Brain microvascular endothelial cell (primary cell): ENCODE data around the gene GPR155.

ENCODE experiments used
- DNase-seq: peaks from one replicate; pipeline ENCODE4 v3.0.0-alpha.2; 2020
- H3K27ac ChIP-seq: fragments of 250-450 bp; sonication (Bioruptor Pico); 2 replicates; pipeline ENCODE4 v1.5.1; 2020; ENCODE audit warnings: mild to moderate bottlenecking, moderate library complexity
- H3K27me3 ChIP-seq: fragments of 250-450 bp; sonication (Bioruptor Pico); replicated peaks from 2 replicates; pipeline ENCODE4 v1.5.1; 2020; ENCODE audit warnings: mild to moderate bottlenecking
- H3K36me3 ChIP-seq: fragments of 250-450 bp; sonication (Bioruptor Pico); replicated peaks from 2 replicates; pipeline ENCODE4 v1.5.1; 2020; ENCODE audit warnings: mild to moderate bottlenecking
- H3K4me3 ChIP-seq: 2 replicates; pipeline ENCODE4 v1.5.1; 2011; ENCODE audit warnings: low read depth, mild to moderate bottlenecking, control low read depth, low read length, moderate library complexity
- in situ Hi-C: cut with HindIII; loops from 2 replicates; pipeline ENCODE4 v1.10.0; 2017; ENCODE audit warnings: low sequenced_read_pairs, low pct_ligation_motif_present
- TF ChIP-seq, protein P1 (sequence below): IDR thresholded peaks from 2 replicates; pipeline ENCODE4 v1.5.1; 2011; ENCODE audit warnings: low read depth, mild to moderate bottlenecking, moderate library complexity, low read length, control low read depth, inconsistent platforms; ENCODE audit errors: missing control alignments

The GPR155 gene

DNA sequence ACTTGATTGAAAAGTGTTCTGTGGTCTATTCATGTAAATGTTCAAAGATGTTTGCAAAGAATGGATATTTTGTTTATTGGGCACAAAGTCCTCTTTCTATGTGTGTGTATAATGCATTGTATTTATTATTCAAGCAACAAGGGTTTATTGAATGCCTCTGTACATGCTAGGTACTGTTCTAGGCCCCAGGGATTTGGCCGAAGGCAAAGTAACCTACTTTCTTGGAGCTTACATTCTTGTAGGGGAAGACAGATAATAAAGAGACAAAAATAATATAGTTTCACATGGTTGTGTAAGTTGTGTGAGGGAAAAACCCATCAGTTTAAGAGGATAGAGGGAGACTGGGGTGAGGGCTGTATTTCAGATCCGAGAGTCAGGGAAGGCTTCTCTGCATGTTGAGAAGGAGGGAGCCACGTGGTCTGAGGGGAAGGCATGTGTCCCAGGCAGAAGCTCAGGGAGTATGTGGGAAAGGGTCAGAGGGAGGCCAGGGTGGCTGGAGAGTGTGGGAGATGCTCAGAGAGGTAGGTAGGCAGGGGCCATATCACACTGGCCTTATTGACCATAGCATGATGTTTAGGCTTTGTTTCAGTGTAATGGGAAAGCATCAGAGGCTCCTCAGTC, 40.4 kb upstream of the GPR155 start:
- in situ Hi-C loops: no loop called here
- H3K36me3 ChIP-seq: no peaks in the 10 kb centered on the region
- no peaks in the 10 kb centered on the region for H3K27me3 ChIP-seq
- H3K27ac ChIP-seq: no peak overlapping the region
- DNase-seq: no peak
- TF ChIP-seq, protein P1, sequence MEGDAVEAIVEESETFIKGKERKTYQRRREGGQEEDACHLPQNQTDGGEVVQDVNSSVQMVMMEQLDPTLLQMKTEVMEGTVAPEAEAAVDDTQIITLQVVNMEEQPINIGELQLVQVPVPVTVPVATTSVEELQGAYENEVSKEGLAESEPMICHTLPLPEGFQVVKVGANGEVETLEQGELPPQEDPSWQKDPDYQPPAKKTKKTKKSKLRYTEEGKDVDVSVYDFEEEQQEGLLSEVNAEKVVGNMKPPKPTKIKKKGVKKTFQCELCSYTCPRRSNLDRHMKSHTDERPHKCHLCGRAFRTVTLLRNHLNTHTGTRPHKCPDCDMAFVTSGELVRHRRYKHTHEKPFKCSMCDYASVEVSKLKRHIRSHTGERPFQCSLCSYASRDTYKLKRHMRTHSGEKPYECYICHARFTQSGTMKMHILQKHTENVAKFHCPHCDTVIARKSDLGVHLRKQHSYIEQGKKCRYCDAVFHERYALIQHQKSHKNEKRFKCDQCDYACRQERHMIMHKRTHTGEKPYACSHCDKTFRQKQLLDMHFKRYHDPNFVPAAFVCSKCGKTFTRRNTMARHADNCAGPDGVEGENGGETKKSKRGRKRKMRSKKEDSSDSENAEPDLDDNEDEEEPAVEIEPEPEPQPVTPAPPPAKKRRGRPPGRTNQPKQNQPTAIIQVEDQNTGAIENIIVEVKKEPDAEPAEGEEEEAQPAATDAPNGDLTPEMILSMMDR: no peak
- H3K4me3 ChIP-seq: no peak overlapping the region

DNA sequence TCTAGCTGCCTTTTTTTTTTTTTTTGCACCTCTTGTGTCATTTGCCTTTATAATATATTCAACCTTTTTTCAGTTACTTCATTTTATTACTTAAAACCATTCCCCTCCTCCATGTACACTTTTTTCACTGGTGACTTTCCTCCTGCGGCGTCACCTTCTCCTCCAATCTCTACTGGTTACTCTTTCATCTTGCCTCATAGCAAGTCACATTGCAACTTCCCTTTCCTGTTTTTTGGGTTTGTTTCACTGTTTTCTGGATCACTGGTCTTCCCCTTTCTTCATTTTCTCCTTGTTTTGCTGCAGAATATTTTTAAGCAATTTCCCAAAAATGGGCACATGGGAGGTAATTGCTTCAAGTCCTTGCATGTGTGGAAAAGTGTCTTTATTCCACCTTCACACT, 37.7 kb upstream of the GPR155 start:
- H3K27me3 ChIP-seq: no peaks in the 10 kb centered on the region
- H3K4me3 ChIP-seq: no peak overlapping the region
- H3K36me3 ChIP-seq: no peaks in the 10 kb centered on the region
- H3K27ac ChIP-seq: no peak overlapping the region
- in situ Hi-C loops: no loop called here
- no peak for DNase-seq
- TF ChIP-seq, protein P1: no peak

DNA sequence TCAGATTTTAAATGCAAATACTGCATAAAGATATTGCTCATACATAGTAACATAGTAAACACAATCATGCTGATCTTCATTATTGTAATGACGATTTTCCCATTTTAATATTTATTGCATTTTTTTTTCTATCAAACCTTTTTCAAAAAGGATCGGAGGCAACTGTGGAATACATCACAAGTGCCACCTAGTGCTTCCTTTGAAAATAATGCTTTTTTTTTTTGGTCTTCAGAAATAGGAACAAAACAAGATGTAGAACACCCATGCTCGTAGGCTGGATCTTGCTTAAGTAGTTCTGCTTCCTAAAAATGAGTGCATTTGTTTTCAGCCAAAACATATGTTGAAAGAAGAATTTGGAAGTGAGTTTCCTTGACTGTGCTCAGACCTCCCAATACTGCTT, 35.7 kb upstream of the GPR155 start:
- no peak for DNase-seq
- TF ChIP-seq, protein P1: peak; percentile 25
- in situ Hi-C loops: no loop called here
- Histone ChIP-seq H3K36me3 (no peaks in the 10 kb centered on the region), H3K4me3 (no peak overlapping the region), H3K27ac (no peak overlapping the region), H3K27me3 (no peaks in the 10 kb centered on the region)

DNA sequence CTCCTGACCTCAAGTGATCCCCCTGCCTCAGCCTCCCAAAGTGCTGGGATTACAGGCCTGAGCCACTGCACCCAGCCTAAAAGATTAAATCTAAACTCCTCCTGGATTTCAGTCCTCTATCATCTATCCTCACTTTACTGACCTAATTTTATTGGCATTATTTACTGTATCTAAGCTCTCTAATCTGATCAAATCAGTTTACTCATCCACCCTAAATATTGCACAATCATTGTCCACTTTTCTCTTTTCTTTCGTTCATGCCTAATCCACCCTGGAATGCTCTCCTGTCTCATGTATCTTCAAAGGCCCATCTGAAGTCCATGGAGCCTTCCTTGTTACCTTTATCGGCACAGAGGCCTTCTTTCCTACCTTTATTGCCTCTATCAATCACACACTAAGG, 31.6 kb upstream of the GPR155 start:
- H3K27me3 ChIP-seq: no peaks in the 10 kb centered on the region
- in situ Hi-C loops: no loop called here
- no peak overlapping the region for H3K27ac ChIP-seq
- no peak overlapping the region for H3K4me3 ChIP-seq
- TF ChIP-seq, protein P1: no peak
- H3K36me3 ChIP-seq: no peaks in the 10 kb centered on the region
- DNase-seq: no peak

DNA sequence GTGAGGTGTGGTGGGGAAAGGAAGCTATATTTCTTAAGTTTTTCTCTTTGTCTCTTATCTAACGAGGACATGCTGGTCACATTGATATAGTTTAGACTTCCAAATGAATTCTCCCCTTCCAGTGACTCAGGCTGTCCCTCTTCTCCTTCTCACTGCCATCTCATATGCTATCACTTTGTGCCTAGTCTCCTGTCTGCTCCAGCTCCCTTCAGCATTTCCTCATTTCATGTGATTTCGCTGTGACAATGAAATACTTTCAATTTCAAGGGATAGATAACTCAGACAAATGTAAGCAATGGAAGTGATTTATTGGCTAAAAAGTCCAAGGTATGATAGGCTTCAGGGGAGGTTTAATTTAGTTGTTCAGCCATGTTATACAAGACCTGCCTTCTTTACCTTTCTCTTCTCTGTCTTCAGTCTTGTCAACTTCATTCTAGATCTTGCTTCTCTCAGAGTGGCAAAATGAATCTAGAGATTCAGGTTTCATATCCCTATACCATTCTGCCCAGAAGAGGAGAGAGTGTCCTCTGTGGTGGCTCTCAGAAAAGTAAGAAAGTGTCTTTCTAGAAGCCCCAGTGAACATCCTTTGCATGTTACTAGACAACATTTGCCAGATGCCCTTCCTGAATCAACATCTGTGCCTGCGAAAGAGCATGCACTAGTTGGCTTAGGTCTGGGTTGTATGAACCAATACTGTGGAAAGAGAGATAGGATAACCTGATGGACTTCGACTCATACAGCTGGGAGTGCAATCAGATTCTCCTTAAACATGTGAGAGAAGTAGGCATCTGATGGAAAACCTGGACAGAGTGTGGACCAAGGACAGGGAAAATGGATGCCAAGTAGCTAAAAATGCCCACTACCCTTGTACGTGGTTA, 29.9 kb upstream of the GPR155 start:
- no peaks in the 10 kb centered on the region for H3K36me3 ChIP-seq
- H3K27me3 ChIP-seq: no peaks in the 10 kb centered on the region
- TF ChIP-seq, protein P1: no peak
- no peak overlapping the region for H3K4me3 ChIP-seq
- no peak for DNase-seq
- H3K27ac ChIP-seq: no peak overlapping the region
- in situ Hi-C loops: no loop called here
